ENCODE results near the gene C5orf22.

Gene C5orf22

DNA sequence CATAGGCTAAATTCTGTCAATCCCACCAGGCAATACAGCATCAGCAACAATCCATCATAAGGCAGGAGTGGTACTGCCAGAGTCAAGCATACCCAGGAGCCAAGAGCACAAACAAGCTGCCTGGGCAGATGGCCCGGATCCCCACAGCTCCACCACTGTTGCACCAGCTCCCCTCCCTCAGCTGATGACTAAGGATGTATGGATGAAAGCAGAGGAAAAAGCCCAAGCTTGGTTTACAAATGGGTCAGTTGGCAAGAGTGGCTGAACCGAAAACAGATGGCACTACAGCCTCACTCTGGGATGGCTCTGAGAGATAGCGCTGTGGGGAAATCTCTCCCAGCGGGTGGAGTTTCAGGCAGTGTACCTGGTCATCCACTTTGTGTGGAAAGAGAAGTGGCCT lies 29.6 kb upstream of the C5orf22 start (continued):
- no peak for TF ChIP-seq SCRT1 (tag by site-specific recombination; IDR thresholded peaks at IDR 0.05; ENCODE audit: borderline replicate concordance)
- TF ChIP-seq, protein P1, sequence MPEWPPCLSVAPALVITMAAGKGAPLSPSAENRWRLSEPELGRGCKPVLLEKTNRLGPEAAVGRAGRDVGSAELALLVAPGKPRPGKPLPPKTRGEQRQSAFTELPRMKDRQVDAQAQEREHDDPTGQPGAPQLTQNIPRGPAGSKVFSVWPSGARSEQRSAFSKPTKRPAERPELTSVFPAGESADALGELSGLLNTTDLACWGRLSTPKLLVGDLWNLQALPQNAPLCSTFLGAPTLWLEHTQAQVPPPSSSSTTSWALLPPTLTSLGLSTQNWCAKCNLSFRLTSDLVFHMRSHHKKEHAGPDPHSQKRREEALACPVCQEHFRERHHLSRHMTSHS (tag by site-specific recombination; IDR thresholded peaks at IDR 0.05) = no peak
- TF ChIP-seq, protein P2, sequence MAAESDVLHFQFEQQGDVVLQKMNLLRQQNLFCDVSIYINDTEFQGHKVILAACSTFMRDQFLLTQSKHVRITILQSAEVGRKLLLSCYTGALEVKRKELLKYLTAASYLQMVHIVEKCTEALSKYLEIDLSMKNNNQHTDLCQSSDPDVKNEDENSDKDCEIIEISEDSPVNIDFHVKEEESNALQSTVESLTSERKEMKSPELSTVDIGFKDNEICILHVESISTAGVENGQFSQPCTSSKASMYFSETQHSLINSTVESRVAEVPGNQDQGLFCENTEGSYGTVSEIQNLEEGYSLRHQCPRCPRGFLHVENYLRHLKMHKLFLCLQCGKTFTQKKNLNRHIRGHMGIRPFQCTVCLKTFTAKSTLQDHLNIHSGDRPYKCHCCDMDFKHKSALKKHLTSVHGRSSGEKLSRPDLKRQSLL (tag by site-specific recombination; IDR thresholded peaks at IDR 0.05) = no peak
- TF ChIP-seq ZNF626 (tag by site-specific recombination; IDR thresholded peaks at IDR 0.05) = no peak
- TF ChIP-seq ZIC2 (tag by site-specific recombination; IDR thresholded peaks at IDR 0.05) = no peak
- TF ChIP-seq ZNF184 (tag by site-specific recombination; IDR thresholded peaks at IDR 0.05) = no peak
- TF ChIP-seq ZNF202 (tag by site-specific recombination; IDR thresholded peaks at IDR 0.05; ENCODE audit: borderline replicate concordance) = no peak

DNA sequence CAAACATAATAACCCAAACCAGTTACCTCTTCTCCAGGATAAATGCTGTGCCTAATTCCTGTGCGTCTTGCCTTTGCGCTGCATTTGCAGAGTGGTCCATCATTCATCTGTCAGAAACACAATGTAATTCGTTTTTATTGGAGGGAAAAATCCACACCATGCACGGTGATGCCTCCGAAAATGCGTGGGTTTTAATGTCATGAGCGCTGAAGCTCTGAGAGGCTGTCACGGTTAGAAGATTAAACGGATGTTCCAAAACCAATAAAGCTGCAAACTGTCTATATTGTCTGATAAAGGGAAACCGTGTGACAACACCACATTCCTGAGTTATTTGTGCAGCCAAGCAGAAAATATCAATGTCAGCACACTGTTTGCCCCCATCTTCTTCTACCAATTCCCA lies 27.6 kb upstream of the C5orf22 start:
- H3K4me3 ChIP-seq (ENCODE audit: low read depth, low read length) = no peak overlapping the region
- TF ChIP-seq ZNF548 (tag by site-specific recombination; IDR thresholded peaks at IDR 0.05) (no peak), ZNF248 (tag by site-specific recombination; IDR thresholded peaks at IDR 0.05) (no peak), ZBTB7A (tag by site-specific recombination; IDR thresholded peaks at IDR 0.05; ENCODE audit: low read depth) (no peak), GLI4 (tag by site-specific recombination; IDR thresholded peaks at IDR 0.05) (no peak), ZNF707 (tag by site-specific recombination; IDR thresholded peaks at IDR 0.05) (no peak), ZNF768 (tag by site-specific recombination; IDR thresholded peaks at IDR 0.05) (no peak), GFI1B (tag by site-specific recombination; IDR thresholded peaks at IDR 0.05) (no peak), IKZF3 (tag by site-specific recombination; IDR thresholded peaks at IDR 0.05) (no peak), SCRT2 (tag by site-specific recombination; IDR thresholded peaks at IDR 0.05) (no peak), ZNF785 (tag by site-specific recombination; IDR thresholded peaks at IDR 0.05) (no peak), ZNF48 (tag by site-specific recombination; IDR thresholded peaks at IDR 0.05) (no peak), ZNF473 (tag by site-specific recombination; IDR thresholded peaks at IDR 0.05) (no peak), ZNF626 (tag by site-specific recombination; IDR thresholded peaks at IDR 0.05) (no peak)
- TF ChIP-seq, protein P3, sequence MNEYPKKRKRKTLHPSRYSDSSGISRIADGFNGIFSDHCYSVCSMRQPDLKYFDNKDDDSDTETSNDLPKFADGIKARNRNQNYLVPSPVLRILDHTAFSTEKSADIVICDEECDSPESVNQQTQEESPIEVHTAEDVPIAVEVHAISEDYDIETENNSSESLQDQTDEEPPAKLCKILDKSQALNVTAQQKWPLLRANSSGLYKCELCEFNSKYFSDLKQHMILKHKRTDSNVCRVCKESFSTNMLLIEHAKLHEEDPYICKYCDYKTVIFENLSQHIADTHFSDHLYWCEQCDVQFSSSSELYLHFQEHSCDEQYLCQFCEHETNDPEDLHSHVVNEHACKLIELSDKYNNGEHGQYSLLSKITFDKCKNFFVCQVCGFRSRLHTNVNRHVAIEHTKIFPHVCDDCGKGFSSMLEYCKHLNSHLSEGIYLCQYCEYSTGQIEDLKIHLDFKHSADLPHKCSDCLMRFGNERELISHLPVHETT (tag by site-specific recombination; IDR thresholded peaks at IDR 0.05) = no peak
- TF ChIP-seq, protein P4, sequence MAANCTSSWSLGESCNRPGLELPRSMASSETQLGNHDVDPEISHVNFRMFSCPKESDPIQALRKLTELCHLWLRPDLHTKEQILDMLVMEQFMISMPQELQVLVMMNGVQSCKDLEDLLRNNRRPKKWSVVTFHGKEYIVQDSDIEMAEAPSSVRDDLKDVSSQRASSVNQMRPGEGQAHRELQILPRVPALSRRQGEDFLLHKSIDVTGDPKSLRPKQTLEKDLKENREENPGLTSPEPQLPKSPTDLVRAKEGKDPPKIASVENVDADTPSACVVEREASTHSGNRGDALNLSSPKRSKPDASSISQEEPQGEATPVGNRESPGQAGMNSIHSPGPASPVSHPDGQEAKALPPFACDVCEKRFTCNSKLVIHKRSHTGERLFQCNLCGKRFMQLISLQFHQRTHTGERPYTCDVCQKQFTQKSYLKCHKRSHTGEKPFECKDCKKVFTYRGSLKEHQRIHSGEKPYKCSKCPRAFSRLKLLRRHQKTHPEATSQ (tag by site-specific recombination; IDR thresholded peaks at IDR 0.05) = no peak
- TF ChIP-seq, protein P5, sequence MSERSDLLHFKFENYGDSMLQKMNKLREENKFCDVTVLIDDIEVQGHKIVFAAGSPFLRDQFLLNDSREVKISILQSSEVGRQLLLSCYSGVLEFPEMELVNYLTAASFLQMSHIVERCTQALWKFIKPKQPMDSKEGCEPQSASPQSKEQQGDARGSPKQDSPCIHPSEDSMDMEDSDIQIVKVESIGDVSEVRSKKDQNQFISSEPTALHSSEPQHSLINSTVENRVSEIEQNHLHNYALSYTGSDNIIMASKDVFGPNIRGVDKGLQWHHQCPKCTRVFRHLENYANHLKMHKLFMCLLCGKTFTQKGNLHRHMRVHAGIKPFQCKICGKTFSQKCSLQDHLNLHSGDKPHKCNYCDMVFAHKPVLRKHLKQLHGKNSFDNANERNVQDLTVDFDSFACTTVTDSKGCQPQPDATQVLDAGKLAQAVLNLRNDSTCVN (tag by site-specific recombination; optimal IDR thresholded peaks at IDR 0.05) = no peak
- TF ChIP-seq, protein P6, sequence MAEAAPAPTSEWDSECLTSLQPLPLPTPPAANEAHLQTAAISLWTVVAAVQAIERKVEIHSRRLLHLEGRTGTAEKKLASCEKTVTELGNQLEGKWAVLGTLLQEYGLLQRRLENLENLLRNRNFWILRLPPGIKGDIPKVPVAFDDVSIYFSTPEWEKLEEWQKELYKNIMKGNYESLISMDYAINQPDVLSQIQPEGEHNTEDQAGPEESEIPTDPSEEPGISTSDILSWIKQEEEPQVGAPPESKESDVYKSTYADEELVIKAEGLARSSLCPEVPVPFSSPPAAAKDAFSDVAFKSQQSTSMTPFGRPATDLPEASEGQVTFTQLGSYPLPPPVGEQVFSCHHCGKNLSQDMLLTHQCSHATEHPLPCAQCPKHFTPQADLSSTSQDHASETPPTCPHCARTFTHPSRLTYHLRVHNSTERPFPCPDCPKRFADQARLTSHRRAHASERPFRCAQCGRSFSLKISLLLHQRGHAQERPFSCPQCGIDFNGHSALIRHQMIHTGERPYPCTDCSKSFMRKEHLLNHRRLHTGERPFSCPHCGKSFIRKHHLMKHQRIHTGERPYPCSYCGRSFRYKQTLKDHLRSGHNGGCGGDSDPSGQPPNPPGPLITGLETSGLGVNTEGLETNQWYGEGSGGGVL (tag by site-specific recombination; IDR thresholded peaks at IDR 0.05) = no peak
- TF ChIP-seq, protein P7, sequence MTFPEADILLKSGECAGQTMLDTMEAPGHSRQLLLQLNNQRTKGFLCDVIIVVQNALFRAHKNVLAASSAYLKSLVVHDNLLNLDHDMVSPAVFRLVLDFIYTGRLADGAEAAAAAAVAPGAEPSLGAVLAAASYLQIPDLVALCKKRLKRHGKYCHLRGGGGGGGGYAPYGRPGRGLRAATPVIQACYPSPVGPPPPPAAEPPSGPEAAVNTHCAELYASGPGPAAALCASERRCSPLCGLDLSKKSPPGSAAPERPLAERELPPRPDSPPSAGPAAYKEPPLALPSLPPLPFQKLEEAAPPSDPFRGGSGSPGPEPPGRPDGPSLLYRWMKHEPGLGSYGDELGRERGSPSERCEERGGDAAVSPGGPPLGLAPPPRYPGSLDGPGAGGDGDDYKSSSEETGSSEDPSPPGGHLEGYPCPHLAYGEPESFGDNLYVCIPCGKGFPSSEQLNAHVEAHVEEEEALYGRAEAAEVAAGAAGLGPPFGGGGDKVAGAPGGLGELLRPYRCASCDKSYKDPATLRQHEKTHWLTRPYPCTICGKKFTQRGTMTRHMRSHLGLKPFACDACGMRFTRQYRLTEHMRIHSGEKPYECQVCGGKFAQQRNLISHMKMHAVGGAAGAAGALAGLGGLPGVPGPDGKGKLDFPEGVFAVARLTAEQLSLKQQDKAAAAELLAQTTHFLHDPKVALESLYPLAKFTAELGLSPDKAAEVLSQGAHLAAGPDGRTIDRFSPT (tag by site-specific recombination; IDR thresholded peaks at IDR 0.05) = no peak
- TF ChIP-seq, protein P8, sequence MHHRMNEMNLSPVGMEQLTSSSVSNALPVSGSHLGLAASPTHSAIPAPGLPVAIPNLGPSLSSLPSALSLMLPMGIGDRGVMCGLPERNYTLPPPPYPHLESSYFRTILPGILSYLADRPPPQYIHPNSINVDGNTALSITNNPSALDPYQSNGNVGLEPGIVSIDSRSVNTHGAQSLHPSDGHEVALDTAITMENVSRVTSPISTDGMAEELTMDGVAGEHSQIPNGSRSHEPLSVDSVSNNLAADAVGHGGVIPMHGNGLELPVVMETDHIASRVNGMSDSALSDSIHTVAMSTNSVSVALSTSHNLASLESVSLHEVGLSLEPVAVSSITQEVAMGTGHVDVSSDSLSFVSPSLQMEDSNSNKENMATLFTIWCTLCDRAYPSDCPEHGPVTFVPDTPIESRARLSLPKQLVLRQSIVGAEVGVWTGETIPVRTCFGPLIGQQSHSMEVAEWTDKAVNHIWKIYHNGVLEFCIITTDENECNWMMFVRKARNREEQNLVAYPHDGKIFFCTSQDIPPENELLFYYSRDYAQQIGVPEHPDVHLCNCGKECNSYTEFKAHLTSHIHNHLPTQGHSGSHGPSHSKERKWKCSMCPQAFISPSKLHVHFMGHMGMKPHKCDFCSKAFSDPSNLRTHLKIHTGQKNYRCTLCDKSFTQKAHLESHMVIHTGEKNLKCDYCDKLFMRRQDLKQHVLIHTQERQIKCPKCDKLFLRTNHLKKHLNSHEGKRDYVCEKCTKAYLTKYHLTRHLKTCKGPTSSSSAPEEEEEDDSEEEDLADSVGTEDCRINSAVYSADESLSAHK (tag by site-specific recombination; IDR thresholded peaks at IDR 0.05) = no peak
- H3K27ac ChIP-seq (ENCODE audit: extremely low read depth, low read depth, low read length) = no peak overlapping the region
- ChIA-PET POLR2A (no interaction called here), CTCF (no interaction called here)
- H3K9me3 ChIP-seq (ENCODE audit: control insufficient read depth, insufficient read depth, low read depth, low read length) = no peaks in the 10 kb centered on the region
- H3K4me1 ChIP-seq (ENCODE audit: control insufficient read depth, insufficient read depth, low read length) = no peaks in the 10 kb centered on the region
- H3K36me3 ChIP-seq (ENCODE audit: control insufficient read depth in 2 of 2, insufficient read depth in 1 of 2, low read length in 2 of 2) = peaks cover 74 to 86% of the 10 kb centered on the region in 2 experiments

All from HEK293 (cell line).